GM12892 (cell line): ENCODE results near the gene TNS4.

Experiments used
- POLR2A ChIP-seq: IDR thresholded peaks from 2 replicates; pipeline ENCODE4 v1.6.1; 2011; ENCODE audit warnings: low read depth, low read length, control low read depth
- POLR2AphosphoS5 ChIP-seq: IDR thresholded peaks from 2 replicates; pipeline ENCODE4 v1.6.1; 2011; ENCODE audit warnings: low read depth, low read length, control low read depth
- TAF1 ChIP-seq: IDR thresholded peaks from 2 replicates; pipeline ENCODE4 v1.6.1; 2011; ENCODE audit warnings: low read depth, mild to moderate bottlenecking, control low read depth, low read length, borderline replicate concordance

- TF ChIP-seq POLR2A (no peak), TAF1 (no peak), POLR2AphosphoS5 (no peak)
Observed at GRCh38 chr17:40517981-40518380, 16.6 kb upstream of the TNS4 start.
